SK-N-SH (cell line): ENCODE data around the gene ZNF469. TPM values are rescaled to one million over a fixed set of nuclear protein-coding genes. Genes with fewer than 3 reads are reported as not detected.

ENCODE experiments used
- polyA plus RNA-seq, 3 experiments: library from polyadenylated mRNA; depleted of rRNA; stranded (reverse); fragments of >200 nt; gene quantifications; 2 replicates each; pipeline ENCODE4 v1.2.3, GENCODE V29; 2012

Gene ZNF469
- polyA plus RNA-seq, 1 of the 3 experiments (the other 2 are of a cell fraction): 0.56 TPM

Other genes with a start within 250 kb of the ZNF469 start
- gene ZFPM1, start 70.3 kb downstream of the ZNF469 start, polyA plus RNA-seq (2012; rRNA removed): 0.54 and 1.2 TPM in 2 replicates
- gene ZC3H18, start 187.4 kb downstream of the ZNF469 start, polyA plus RNA-seq (2012; rRNA removed): 18.1 and 32.7 TPM in 2 replicates